IMR-90 (cell line): ENCODE data around the gene TRA2A. TPM values are rescaled to one million over a fixed set of nuclear protein-coding genes. Genes with fewer than 3 reads are reported as not detected.
A peak's percentile ranks its signal among the peaks of the same experiment; 100 is the strongest.

Source experiments
- ATAC-seq: fragments of 200-7000 bp; cut with Tn5 transposase; 2 replicates; pipeline ENCODE4 v1.9.1; 2020; ENCODE audit warnings: low read depth, mild to moderate bottlenecking, moderate library complexity
- BruUV-seq: library from RNA; stranded (reverse); fragments of 400-500 nt; replicated peaks from 2 replicates; lab custom pipeline; 2021; lab: Mats Ljungman, UMichigan
- CTCF ChIA-PET: fragments of 300-600 bp; formaldehyde crosslinking; extraction: SDS; loops from one replicate; lab custom pipeline; 2021; ENCODE audit warnings: antibody characterized with exemption; lab: Yijun Ruan, JAX
- POLR2A ChIA-PET: fragments of 300-600 bp; sonication (Branson Sonifier 250); formaldehyde crosslinking; loops from one replicate; lab custom pipeline; 2022; ENCODE audit warnings: antibody characterized with exemption; ENCODE audit not compliant: unreplicated experiment; lab: Charles Lee
- DNase-seq: peaks from one replicate; pipeline ENCODE4 v3.0.0; 2013
- H2AFZ ChIP-seq: replicated peaks from 2 replicates; pipeline ENCODE3; 2013; ENCODE audit warnings: low read length, mild to moderate bottlenecking; ENCODE audit not compliant: poor library complexity
- H2AK5ac ChIP-seq: 2 replicates; pipeline ENCODE4 v1.6.1; 2013; ENCODE audit warnings: low read depth, low read length, inconsistent platforms
- H2AK9ac ChIP-seq: replicated peaks from 2 replicates; pipeline ENCODE3; 2013; ENCODE audit warnings: mild to moderate bottlenecking, low read depth, low read length, moderate library complexity; ENCODE audit not compliant: poor library complexity
- H2BK120ac ChIP-seq: 2 replicates; pipeline ENCODE4 v1.6.1; 2013; ENCODE audit warnings: low read depth, low read length, inconsistent platforms
- H2BK15ac ChIP-seq: 3 replicates; pipeline ENCODE4 v1.6.1; 2013; ENCODE audit warnings: low read depth, low read length, inconsistent platforms
- H2BK20ac ChIP-seq: 2 replicates; pipeline ENCODE4 v1.6.1; 2013; ENCODE audit warnings: low read depth, mild to moderate bottlenecking, inconsistent platforms, low read length, moderate library complexity
- H2BK5ac ChIP-seq: 2 replicates; pipeline ENCODE4 v1.6.1; 2013; ENCODE audit warnings: mild to moderate bottlenecking, low read depth, low read length, inconsistent platforms; ENCODE audit not compliant: poor library complexity, severe bottlenecking
- H3K14ac ChIP-seq: replicated peaks from 2 replicates; pipeline ENCODE4 v1.6.1; 2013; ENCODE audit warnings: low read depth, low read length, inconsistent platforms
- H3K18ac ChIP-seq: 2 replicates; pipeline ENCODE4 v1.6.1; 2013; ENCODE audit warnings: low read depth, low read length, control low read depth
- H3K23ac ChIP-seq: 2 replicates; pipeline ENCODE4 v1.6.1; 2013; ENCODE audit warnings: low read depth, low read length, inconsistent platforms
- H3K27ac ChIP-seq: 2 replicates; pipeline ENCODE4 v1.5.1; 2013; ENCODE audit warnings: mild to moderate bottlenecking, control low read depth, low read length; ENCODE audit not compliant: insufficient read depth
- H3K27me3 ChIP-seq: 2 replicates; pipeline ENCODE4 v1.6.1; 2013; ENCODE audit warnings: low read length; ENCODE audit not compliant: control insufficient read depth, insufficient read depth
- H3K36me3 ChIP-seq: 2 replicates; pipeline ENCODE4 v1.6.1; 2013; ENCODE audit warnings: low read length, mixed read lengths; ENCODE audit not compliant: control insufficient read depth, insufficient read depth
- H3K4ac ChIP-seq: 2 replicates; pipeline ENCODE4 v1.6.1; 2013; ENCODE audit warnings: low read depth, low read length, inconsistent platforms
- H3K4me1 ChIP-seq: 2 replicates; pipeline ENCODE4 v1.6.1; 2013; ENCODE audit warnings: low read length, mixed read lengths; ENCODE audit not compliant: control insufficient read depth, insufficient read depth
- H3K4me2 ChIP-seq: 2 replicates; pipeline ENCODE4 v1.6.1; 2013; ENCODE audit warnings: low read depth, mild to moderate bottlenecking, control low read depth, low read length, moderate library complexity
- H3K4me3 ChIP-seq: 2 replicates; pipeline ENCODE4 v1.5.1; 2013; ENCODE audit warnings: low read depth, mild to moderate bottlenecking, control low read depth, low read length, moderate library complexity; ENCODE audit not compliant: insufficient read depth
- H3K56ac ChIP-seq: 2 replicates; pipeline ENCODE4 v1.6.1; 2013; ENCODE audit warnings: low read length, inconsistent platforms; ENCODE audit not compliant: insufficient read depth; ENCODE audit errors: extremely low read depth
- H3K79me1 ChIP-seq, 2 experiments: 2 replicates each; pipeline ENCODE4 v1.6.1; 2013; ENCODE audit warnings: low read length in 2 of 2, inconsistent platforms in 1 of 2, low read depth in 1 of 2
- H3K9ac ChIP-seq: 2 replicates; pipeline ENCODE4 v1.6.1; 2013; ENCODE audit warnings: low read depth, low read length, control low read depth
- H3K9me1 ChIP-seq: 2 replicates; pipeline ENCODE4 v1.6.1; 2013; ENCODE audit warnings: low read length, inconsistent platforms; ENCODE audit not compliant: insufficient read depth
- H3K9me3 ChIP-seq: 2 replicates; pipeline ENCODE4 v1.6.1; 2013; ENCODE audit warnings: low read length; ENCODE audit not compliant: control insufficient read depth, insufficient read depth
- H4K20me1 ChIP-seq: 2 replicates; pipeline ENCODE4 v1.6.1; 2013; ENCODE audit warnings: low read length, inconsistent platforms; ENCODE audit not compliant: insufficient read depth
- H4K5ac ChIP-seq: 2 replicates; pipeline ENCODE4 v1.6.1; 2013; ENCODE audit warnings: mild to moderate bottlenecking, low read depth, low read length, control low read depth
- H4K8ac ChIP-seq, 2 experiments: 2 replicates each; pipeline ENCODE4 v1.6.1; 2013; ENCODE audit warnings: low read depth in 2 of 2, low read length in 2 of 2, control low read depth in 1 of 2, inconsistent platforms in 1 of 2
- H4K91ac ChIP-seq: 2 replicates; pipeline ENCODE4 v1.6.1; 2013; ENCODE audit warnings: low read depth, low read length, inconsistent platforms; ENCODE audit not compliant: insufficient read depth
- BHLHE40 ChIP-seq: fragments of 150-350 bp; IDR thresholded peaks from 2 replicates; pipeline ENCODE4 v1.6.1; 2016; ENCODE audit warnings: mild to moderate bottlenecking, low read depth, low read length
- CHD1 ChIP-seq: IDR thresholded peaks from 2 replicates; pipeline ENCODE4 v1.6.1; 2012; ENCODE audit warnings: low read depth, low read length, improper control_type of control experiment
- FOS ChIP-seq: fragments of 150-350 bp; IDR thresholded peaks from 2 replicates; pipeline ENCODE4 v1.6.1; 2016; ENCODE audit warnings: low read depth, low read length
- MAFK ChIP-seq: IDR thresholded peaks from 2 replicates; pipeline ENCODE4 v1.6.1; 2012; ENCODE audit warnings: low read depth, low read length, improper control_type of control experiment
- MAZ ChIP-seq: IDR thresholded peaks from 2 replicates; pipeline ENCODE4 v1.6.1; 2012; ENCODE audit warnings: low read depth, mild to moderate bottlenecking, low read length, improper control_type of control experiment, moderate library complexity, borderline replicate concordance
- NFE2L2 ChIP-seq: fragments of 150-350 bp; IDR thresholded peaks from 2 replicates; pipeline ENCODE4 v1.6.1; 2016; ENCODE audit warnings: low read depth, mild to moderate bottlenecking, low read length
- POLR2A ChIP-seq: IDR thresholded peaks from 2 replicates; pipeline ENCODE4 v1.6.1; 2012; ENCODE audit warnings: mild to moderate bottlenecking, low read depth, low read length
- RFX5 ChIP-seq: IDR thresholded peaks from 2 replicates; pipeline ENCODE4 v1.8.0; 2012; ENCODE audit warnings: low read depth, mild to moderate bottlenecking, low read length, moderate library complexity
- SMC3 ChIP-seq: fragments of 150-350 bp; IDR thresholded peaks from 2 replicates; pipeline ENCODE4 v1.6.1; 2016; ENCODE audit warnings: low read depth, mild to moderate bottlenecking, antibody characterized with exemption, low read length, moderate library complexity
- USF2 ChIP-seq: fragments of 150-350 bp; IDR thresholded peaks from 2 replicates; pipeline ENCODE4 v1.6.1; 2017; ENCODE audit warnings: mild to moderate bottlenecking, antibody characterized with exemption, low read length, low read depth
- WGBS, 2 experiments: methylation state at CpG; one replicate each; pipeline versions ENCODE4 v1.1.5 to v1.1.7; 2013; ENCODE audit warnings: missing lambda C conversion rate in 2 of 2; ENCODE audit not compliant: insufficient read length in 1 of 2; ENCODE audit errors: extremely low coverage in 2 of 2; 5-methylcytosine and 5-hydroxymethylcytosine counted together
- dilution Hi-C: fragments of 300-500 bp; cut with HindIII; formaldehyde crosslinking; loops from one replicate; pipeline ENCODE4 v1.14.3; 2018; ENCODE audit warnings: low sequenced_read_pairs; ENCODE audit not compliant: unreplicated experiment
- in situ Hi-C: fragments of 300-500 bp; cut with MboI; formaldehyde crosslinking; loops from 3 replicates; pipeline ENCODE4 v1.14.3; 2019; ENCODE audit warnings: low sequenced_read_pairs, inconsistent platforms, mixed read lengths
- intact Hi-C: fragments of 100-400 bp; cut with micrococcal nuclease; formaldehyde crosslinking; loops from 2 replicates; pipeline ENCODE4 v1.10.0; 2022
- polyA plus RNA-seq, 3 experiments: library from polyadenylated mRNA; depleted of rRNA; stranded (reverse); fragments of >200 nt; gene quantifications; 2 replicates each; pipeline ENCODE4 v1.2.3, GENCODE V29; 2012; ENCODE audit warnings: low replicate concordance in 1 of 3
- total RNA-seq: library from RNA; depleted of rRNA; stranded (reverse); fragments of >200 nt; gene quantifications from 2 replicates; pipeline ENCODE4 v1.2.3, GENCODE V29; 2012

The TRA2A gene
- total and polyA plus RNA-seq, 2 of the 4 experiments (the other 2 are of a cell fraction), result 44.3 to 77.3 TPM

- Histone ChIP-seq H4K20me1 (peaks cover 42% of the 10 kb centered on the region), H3K4me1 (peaks cover 13% of the 10 kb centered on the region), H3K4me2 (peak overlapping the region; percentile 92), H4K91ac (peak overlapping the region; percentile 85; the same call in 1 of the 2 replicates), H3K36me3 (no peaks in the 10 kb centered on the region), H3K9me1 (peaks cover 5% of the 10 kb centered on the region), H3K4me3 (peak overlapping the region; percentile 57), H2BK120ac (peak overlapping the region; percentile 23; the same call in 1 of the 2 replicates), H2BK15ac (0 out of 3 replicates have a peak overlapping the region, but pooled peaks have one; percentile 31), H3K18ac (peak overlapping the region; percentile 58), H4K5ac (peak overlapping the region; percentile 49; the same call in 1 of the 2 replicates), H3K14ac (peak overlapping the region; percentile 97), H2AFZ (peak overlapping the region; percentile 76), H3K9me3 (no peaks in the 10 kb centered on the region), H2AK9ac (peak overlapping the region; percentile 97), H3K79me1 (peaks cover 0 to 28% of the 10 kb centered on the region in 2 experiments; a peak in 2 of 4 replicates), H2BK5ac (peak overlapping the region; percentile 97), H3K4ac (peak overlapping the region; percentile 71), H3K23ac (peak overlapping the region; percentile 87), H4K8ac (peak overlapping the region; percentile 33 to 68; a peak in 3 of 4 replicates), H3K27me3 (no peaks in the 10 kb centered on the region), H3K9ac (peak overlapping the region; percentile 96), H2AK5ac (peak overlapping the region; percentile 45; the same call in 1 of the 2 replicates), H3K27ac (peak overlapping the region; percentile 86), H3K56ac (peak overlapping the region; percentile 86), H2BK20ac (0 out of 2 replicates have a peak overlapping the region, but pooled peaks have one; percentile 21)
- ATAC-seq (no peak), DNase-seq (no peak)
- in situ Hi-C loops (no loop called here), intact Hi-C loops (no loop called here), dilution Hi-C loops (no loop called here)
- no TSS peak for BruUV-seq
- ChIA-PET POLR2A (interaction anchor here (0.6 to 0.9 kb wide), 2 partner anchors 111 to 167 kb away, joined by 4 to 5 read pairs; no protein-coding TSS in a partner anchor), CTCF (interaction anchor here (0.6 to 0.8 kb wide), 3 partner anchors 11 to 194 kb away, joined by 3 to 5 read pairs (median 3); no protein-coding TSS in a partner anchor)
- TF ChIP-seq RFX5 (no peak), NFE2L2 (no peak), CHD1 (no peak), SMC3 (no peak), FOS (no peak), MAFK (no peak), USF2 (no peak), BHLHE40 (no peak), MAZ (no peak), POLR2A (no peak)
- no CpG with 5 or more reads among the region's 11 CpGs for WGBS, 2 experiments
Observed at GRCh38 chr7:23467291-23467805, 64.4 kb downstream of the TRA2A start.
